ENCODE results near the gene NDUFA1. TPM values are rescaled to one million over a fixed set of nuclear protein-coding genes. Genes with fewer than 3 reads are reported as not detected.
A peak's percentile ranks its signal among the peaks of the same experiment; 100 is the strongest.

Gene NDUFA1
- total and polyA plus RNA-seq, 2 of the 13 experiments (the other 11 are each of a cell fraction or from before 2014, with no cell fraction given), result 150 to 167 TPM

GRCh38 chrX:119852382-119853353 is 19.0 kb upstream of the NDUFA1 start, which contains the start of gene UPF3B (continued):
- TF ChIP-seq ZNF549 (CRISPR knock-in tag; IDR thresholded peaks at IDR 0.05), result no peak
- TF ChIP-seq TOPORS (CRISPR knock-in tag; IDR thresholded peaks at IDR 0.05), result no peak
- TF ChIP-seq MAFK (conservative IDR thresholded peaks at IDR 0.05 in 1 of 2, IDR thresholded peaks at IDR 0.05 in 1 of 2; ENCODE audit: low read length in 2 of 2), result no peak
- TF ChIP-seq MAZ (IDR thresholded peaks at IDR 0.05; ENCODE audit: borderline replicate concordance, low read depth, low read length), result no peak
- no peak for TF ChIP-seq MAZ (CRISPR knock-in tag; IDR thresholded peaks at IDR 0.05; ENCODE audit: low read depth)
- no peak for TF ChIP-seq ZNF17 (CRISPR knock-in tag; IDR thresholded peaks at IDR 0.05)
- TF ChIP-seq ARHGAP35 (CRISPR knock-in tag; IDR thresholded peaks at IDR 0.05; ENCODE audit: borderline replicate concordance), result no peak
- peak; percentile 65; the same call in 1 of the 2 replicates for TF ChIP-seq TAF1 (CRISPR knock-in tag; IDR thresholded peaks at IDR 0.05)
- peak; percentile 87 for TF ChIP-seq ZFX (CRISPR knock-in tag; IDR thresholded peaks at IDR 0.05; ENCODE audit: low read depth)
- TF ChIP-seq DZIP1 (CRISPR knock-in tag; IDR thresholded peaks at IDR 0.05), result no peak
- peak; percentile 87 for TF ChIP-seq E2F1 (CRISPR knock-in tag; IDR thresholded peaks at IDR 0.05)

Measured in HepG2 (cell line).